Type B pancreatic cell (in vitro differentiated cells): ENCODE results near the gene FZD8. TPM values are rescaled to one million over a fixed set of nuclear protein-coding genes. Genes with fewer than 3 reads are reported as not detected.
"Not testable (repeated sequence)": the region's sequence is repeated elsewhere in the genome, so short reads cannot be mapped to it uniquely, and the experiment has no call there.

Experiments
- DNase-seq: peaks from one replicate; pipeline ENCODE4 v3.0.0; 2021; ENCODE audit warnings: mixed read lengths; ENCODE audit not compliant: unreplicated experiment; ENCODE audit errors: extremely low spot score
- H3K27ac Mint-ChIP-seq: 2 replicates; pipeline ENCODE4 v1.8.0; 2021; ENCODE audit warnings: mild to moderate bottlenecking, mixed read lengths
- H3K27me3 Mint-ChIP-seq: 2 replicates; pipeline ENCODE4 v1.8.0; 2021; ENCODE audit warnings: mixed read lengths
- H3K36me3 Mint-ChIP-seq: 2 replicates; pipeline ENCODE4 v1.8.0; 2021; ENCODE audit warnings: mixed read lengths
- H3K4me1 Mint-ChIP-seq: one replicate; pipeline ENCODE4 v1.8.0; 2021; ENCODE audit warnings: mixed read lengths; ENCODE audit not compliant: unreplicated experiment
- H3K4me3 Mint-ChIP-seq: 2 replicates; pipeline ENCODE4 v1.8.0; 2021; ENCODE audit warnings: mild to moderate bottlenecking, mixed read lengths
- H3K9me3 Mint-ChIP-seq: 2 replicates; pipeline ENCODE4 v1.8.0; 2021; ENCODE audit warnings: mixed read lengths
- CTCF ChIP-seq: fragments of 200-600 bp; sonication (generic); conservative IDR thresholded peaks from 2 replicates; pipeline ENCODE4 v1.5.0; 2021; ENCODE audit warnings: antibody characterized with exemption, mild to moderate bottlenecking
- long read RNA-seq: library from polyadenylated mRNA; unstranded; transcript quantifications from one replicate; pipeline ENCODE4 v2.0.0, GENCODE V29; 2020
- total RNA-seq: library from RNA; stranded (reverse); gene quantifications from 2 replicates; pipeline ENCODE4 v1.2.1, GENCODE V29; 2021; ENCODE audit warnings: low replicate concordance

FZD8 gene
- total RNA-seq: 3.7 and 7.5 TPM in 2 replicates
- long read RNA-seq: 0 reads

- DNase-seq: peak; percentile 92
- H3K9me3 Mint-ChIP-seq: no peaks in the 10 kb centered on the region
- peaks cover 13% of the 10 kb centered on the region for H3K4me1 Mint-ChIP-seq
- TF ChIP-seq CTCF: peak; percentile 58
- no peaks in the 10 kb centered on the region for H3K36me3 Mint-ChIP-seq
- peaks cover 62% of the 10 kb centered on the region for H3K27me3 Mint-ChIP-seq
- peak within 1 kb of the TSS; percentile 73 for H3K27ac Mint-ChIP-seq
- peak within 1 kb of the TSS; percentile 95 for H3K4me3 Mint-ChIP-seq
Observed at GRCh38 chr10:35642035-35642792, at the start of gene FZD8. TSS of gene FZD8 (minus strand) at chr10:35642296. CDS start at chr10:35641429, 867 bp downstream.

GRCh38 chr10:35691522-35692236 is 49.6 kb upstream of the FZD8 start:
- Mint-ChIP-seq H3K27ac (no peak overlapping the region), H3K27me3 (peaks cover 54% of the 10 kb centered on the region), H3K36me3 (no peaks in the 10 kb centered on the region), H3K4me3 (no peak overlapping the region), H3K9me3 (no peaks in the 10 kb centered on the region), H3K4me1 (peaks cover 19% of the 10 kb centered on the region)
- DNase-seq: no peak
- TF ChIP-seq CTCF: no peak

- DNase-seq: no peak
- peaks cover 22% of the 10 kb centered on the region for H3K4me1 Mint-ChIP-seq
- TF ChIP-seq CTCF: no peak
- H3K36me3 Mint-ChIP-seq: no peaks in the 10 kb centered on the region
- peaks cover 48% of the 10 kb centered on the region for H3K27me3 Mint-ChIP-seq
- H3K9me3 Mint-ChIP-seq: no peaks in the 10 kb centered on the region
- H3K4me3 Mint-ChIP-seq: no peak overlapping the region
- H3K27ac Mint-ChIP-seq: no peak overlapping the region
Observed at GRCh38 chr10:35690534-35690933, 48.4 kb upstream of the FZD8 start.

GRCh38 chr10:35685858-35686257 is 43.8 kb upstream of the FZD8 start:
- not testable (repeated sequence) for H3K9me3 Mint-ChIP-seq, H3K4me3 Mint-ChIP-seq, DNase-seq, H3K36me3 Mint-ChIP-seq, H3K27ac Mint-ChIP-seq
- peaks cover 18% of the 10 kb centered on the region for H3K4me1 Mint-ChIP-seq
- H3K27me3 Mint-ChIP-seq: peaks cover 19% of the 10 kb centered on the region

- Mint-ChIP-seq H3K36me3 (no peaks in the 10 kb centered on the region), H3K4me1 (peaks cover 14% of the 10 kb centered on the region), H3K27me3 (peaks cover 15% of the 10 kb centered on the region), H3K9me3 (no peaks in the 10 kb centered on the region), H3K27ac (peak overlapping the region; percentile 49), H3K4me3 (no peak overlapping the region)
- DNase-seq: no peak
- no peak for TF ChIP-seq CTCF
Observed at GRCh38 chr10:35685402-35685801, 43.3 kb upstream of the FZD8 start.

- Mint-ChIP-seq H3K4me3 (no peak overlapping the region), H3K9me3 (no peaks in the 10 kb centered on the region), H3K27me3 (peaks cover 7% of the 10 kb centered on the region), H3K27ac (peak overlapping the region; percentile 49), H3K4me1 (peaks cover 13% of the 10 kb centered on the region), H3K36me3 (no peaks in the 10 kb centered on the region)
- TF ChIP-seq CTCF: no peak
- no peak for DNase-seq
Observed at GRCh38 chr10:35684586-35684985, 42.5 kb upstream of the FZD8 start.
